ENCODE measurements around the gene BBS9.

GRCh38 chr7:33091641-33092191, 37.6 kb upstream of the BBS9 start:
- no peak for TF ChIP-seq CTCF (IDR thresholded peaks at IDR 0.05)
- no peak for TF ChIP-seq POLR2A (IDR thresholded peaks at IDR 0.05)
- no peak for TF ChIP-seq EP300 (IDR thresholded peaks at IDR 0.05)

Measured in tibial nerve (tissue), 4 donors.